Fibroblast of mammary gland (primary cell): ENCODE measurements around the gene TOMT.
A peak's percentile ranks its signal among the peaks of the same experiment; 100 is the strongest.

Experiments
- DNase-seq: peaks from one replicate; pipeline ENCODE4 v3.0.0-alpha.2; 2010; ENCODE audit warnings: low read depth
- H3K4me3 ChIP-seq: 2 replicates; pipeline ENCODE4 v1.5.1; 2011; ENCODE audit warnings: low read depth, mild to moderate bottlenecking, low read length, moderate library complexity; ENCODE audit not compliant: control insufficient read depth
- TF ChIP-seq, protein P1 (sequence below): conservative IDR thresholded peaks from 2 replicates; pipeline ENCODE4 v1.5.1; 2011; ENCODE audit warnings: low read depth, low read length, inconsistent platforms; ENCODE audit not compliant: control insufficient read depth, insufficient read depth

Gene TOMT

GRCh38 chr11:72100009-72100408 is 5.7 kb upstream of the TOMT start:
- no peak overlapping the region for H3K4me3 ChIP-seq
- TF ChIP-seq, protein P1, sequence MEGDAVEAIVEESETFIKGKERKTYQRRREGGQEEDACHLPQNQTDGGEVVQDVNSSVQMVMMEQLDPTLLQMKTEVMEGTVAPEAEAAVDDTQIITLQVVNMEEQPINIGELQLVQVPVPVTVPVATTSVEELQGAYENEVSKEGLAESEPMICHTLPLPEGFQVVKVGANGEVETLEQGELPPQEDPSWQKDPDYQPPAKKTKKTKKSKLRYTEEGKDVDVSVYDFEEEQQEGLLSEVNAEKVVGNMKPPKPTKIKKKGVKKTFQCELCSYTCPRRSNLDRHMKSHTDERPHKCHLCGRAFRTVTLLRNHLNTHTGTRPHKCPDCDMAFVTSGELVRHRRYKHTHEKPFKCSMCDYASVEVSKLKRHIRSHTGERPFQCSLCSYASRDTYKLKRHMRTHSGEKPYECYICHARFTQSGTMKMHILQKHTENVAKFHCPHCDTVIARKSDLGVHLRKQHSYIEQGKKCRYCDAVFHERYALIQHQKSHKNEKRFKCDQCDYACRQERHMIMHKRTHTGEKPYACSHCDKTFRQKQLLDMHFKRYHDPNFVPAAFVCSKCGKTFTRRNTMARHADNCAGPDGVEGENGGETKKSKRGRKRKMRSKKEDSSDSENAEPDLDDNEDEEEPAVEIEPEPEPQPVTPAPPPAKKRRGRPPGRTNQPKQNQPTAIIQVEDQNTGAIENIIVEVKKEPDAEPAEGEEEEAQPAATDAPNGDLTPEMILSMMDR: no peak

GRCh38 chr11:72100462-72100861 is 5.3 kb upstream of the TOMT start:
- no peak overlapping the region for H3K4me3 ChIP-seq
- TF ChIP-seq, protein P1: no peak

More at GRCh38 chr11:72100009-72100408, 5.7 kb upstream of the TOMT start:
- no peak for DNase-seq

DNA sequence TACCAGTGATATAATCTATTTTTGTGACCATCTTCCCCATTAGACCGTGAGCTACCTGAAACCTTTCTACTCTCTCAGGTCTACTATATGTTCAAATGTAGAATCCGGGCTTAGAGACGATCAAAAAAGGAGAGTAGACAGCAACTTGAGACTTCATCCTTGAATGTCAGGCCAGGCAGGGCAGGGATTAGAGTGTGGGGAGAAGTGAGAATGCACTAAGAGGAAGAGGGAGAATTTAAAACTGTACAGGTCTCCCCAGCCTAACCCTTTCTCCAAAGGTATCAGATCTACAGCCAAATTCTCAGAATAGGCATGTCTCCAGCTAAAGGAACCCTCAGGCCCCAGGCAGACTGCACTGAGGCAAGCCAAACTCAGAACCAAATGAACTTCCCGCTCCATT is 3.6 kb upstream of the TOMT start:
- TF ChIP-seq, protein P1: no peak
- no peak for DNase-seq
- peak overlapping the region; percentile 99 for H3K4me3 ChIP-seq

More at GRCh38 chr11:72100462-72100861, 5.3 kb upstream of the TOMT start:
- DNase-seq: peak; percentile 45

- DNase-seq: no peak
- H3K4me3 ChIP-seq: peak overlapping the region; percentile 99
- TF ChIP-seq, protein P1: no peak
Observed at GRCh38 chr11:72102631-72102945, 3.1 kb upstream of the TOMT start.

DNA sequence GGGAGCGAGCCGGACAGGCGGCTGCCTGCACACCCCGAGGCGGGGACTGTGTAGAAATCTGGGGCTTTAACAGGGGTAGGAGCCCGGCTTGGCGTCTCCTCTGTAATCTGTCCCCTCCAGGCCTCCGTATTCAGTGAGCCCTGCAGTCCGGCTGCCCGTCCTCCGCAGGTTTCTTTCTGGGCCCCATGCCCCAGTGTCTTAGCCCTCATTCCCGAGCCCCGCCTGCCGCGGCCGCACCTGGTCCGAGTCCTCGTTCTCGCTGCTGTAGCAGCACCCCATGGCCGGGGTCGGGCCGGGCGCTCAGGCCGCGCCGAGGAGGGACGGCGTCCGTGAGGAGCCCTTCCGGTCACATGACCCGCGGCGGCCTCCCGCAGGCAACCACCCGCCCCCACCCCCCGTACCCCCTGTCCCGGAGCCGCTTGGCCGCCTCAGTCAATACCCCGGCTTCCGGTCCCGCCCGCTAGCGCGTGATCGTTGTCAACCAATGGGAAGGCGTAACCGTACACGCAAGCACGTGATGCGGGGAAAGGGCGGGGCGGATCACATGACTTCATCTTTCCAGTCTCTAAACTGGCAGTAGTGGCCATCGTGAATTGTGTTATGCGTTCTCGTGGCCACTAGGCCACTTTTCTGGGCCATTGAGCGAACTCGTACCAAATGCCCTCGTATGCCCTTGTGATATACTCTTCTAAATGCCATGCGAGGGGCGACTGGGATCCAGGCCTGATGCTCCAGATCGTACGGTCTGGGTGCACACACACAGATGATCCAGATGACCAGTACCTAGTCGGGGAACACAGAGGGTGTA is 2.6 kb upstream of the TOMT start, which contains the start of gene LAMTOR1:
TSS of gene LAMTOR1 (minus strand) at position 352 of the 808 bp plus-strand sequence. CDS start at position 279, 73 bp downstream.
- peak; percentile 99 for DNase-seq
- peak within 1 kb of the TSS; percentile 99 for H3K4me3 ChIP-seq
- TF ChIP-seq, protein P1: peak; percentile 40

DNA sequence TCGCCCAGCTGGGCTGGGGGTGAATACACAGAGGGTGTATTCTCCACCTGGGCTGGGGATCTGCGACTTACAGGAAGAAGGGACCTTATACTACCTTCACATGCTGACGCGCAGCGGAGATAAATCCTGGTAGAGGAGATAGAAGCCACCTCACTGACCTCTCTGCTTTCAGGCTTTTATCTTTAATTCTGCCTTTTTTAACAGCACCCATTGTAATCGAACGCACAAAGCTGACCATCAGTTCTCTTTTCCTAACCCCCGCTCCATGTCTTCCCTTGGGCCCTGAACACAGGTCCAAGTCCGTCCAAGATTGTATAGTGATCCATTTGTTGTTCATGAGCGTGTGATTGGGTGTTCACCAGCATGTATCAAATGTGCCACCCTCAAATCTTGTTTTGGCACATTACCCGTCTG is 2.0 kb upstream of the TOMT start:
- no peak for DNase-seq
- H3K4me3 ChIP-seq: peak overlapping the region; percentile 30
- TF ChIP-seq, protein P1: no peak
